Activated CD8-positive, alpha-beta memory T cell treated with anti-CD3 and anti-CD28 coated beads, Interleukin-2, amount 50 U/mL, for 24 hours (primary cell): ENCODE results near the gene CACNA1C.

ENCODE experiments used
- DNase-seq: peaks from one replicate; pipeline ENCODE4 v3.0.0-alpha.2; 2020; ENCODE audit errors: extremely low read depth

Gene CACNA1C

DNA sequence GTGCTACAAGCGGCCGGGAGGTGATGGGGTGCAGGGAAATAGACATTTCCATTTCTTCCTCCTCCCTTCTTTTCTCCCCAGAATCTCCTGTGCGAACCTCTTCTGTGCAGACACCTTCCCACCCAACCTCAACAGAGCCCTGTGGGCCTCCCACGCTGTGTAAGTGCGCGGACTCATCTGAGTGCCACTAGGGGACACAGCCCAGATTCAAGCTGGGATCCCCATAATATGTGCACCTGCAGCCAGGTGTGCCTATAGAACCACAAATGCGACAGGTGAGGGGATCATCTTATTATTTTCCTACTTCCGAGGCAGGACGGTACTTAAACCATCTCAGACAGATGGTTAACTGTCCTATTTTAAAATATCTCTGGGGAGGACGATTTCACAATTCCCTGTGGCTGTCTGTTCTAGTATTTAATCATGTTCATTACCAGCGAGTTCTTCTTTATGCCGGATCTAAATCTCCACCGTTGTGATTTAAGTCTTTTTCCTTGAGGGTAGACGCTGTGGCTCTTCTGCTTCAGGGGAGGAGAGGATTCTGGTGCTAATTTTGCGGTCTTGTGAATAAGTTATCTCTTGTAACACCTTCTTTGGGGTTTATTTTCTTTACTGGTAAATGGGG lies 17.2 kb upstream of the CACNA1C start:
- DNase-seq, result no peak

DNA sequence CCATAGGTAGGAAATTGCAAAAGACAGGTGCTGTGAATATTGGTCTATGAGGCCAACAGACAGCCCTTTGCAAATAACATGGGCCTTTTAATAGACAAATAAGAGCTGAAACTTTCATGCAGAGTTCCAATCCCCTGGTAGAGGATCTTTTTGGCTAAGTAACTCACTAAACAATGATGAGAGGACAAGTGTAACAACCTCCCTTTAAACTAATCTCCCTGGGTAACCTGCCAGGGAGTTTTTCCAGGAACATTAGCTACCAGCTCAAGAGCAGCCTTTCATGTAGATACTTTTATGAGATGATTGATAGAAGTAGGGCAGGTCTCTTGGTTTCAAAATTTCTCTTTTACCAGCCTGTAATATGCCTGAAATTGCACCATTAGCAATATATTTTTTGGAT lies 13.8 kb upstream of the CACNA1C start:
- no peak for DNase-seq

DNA sequence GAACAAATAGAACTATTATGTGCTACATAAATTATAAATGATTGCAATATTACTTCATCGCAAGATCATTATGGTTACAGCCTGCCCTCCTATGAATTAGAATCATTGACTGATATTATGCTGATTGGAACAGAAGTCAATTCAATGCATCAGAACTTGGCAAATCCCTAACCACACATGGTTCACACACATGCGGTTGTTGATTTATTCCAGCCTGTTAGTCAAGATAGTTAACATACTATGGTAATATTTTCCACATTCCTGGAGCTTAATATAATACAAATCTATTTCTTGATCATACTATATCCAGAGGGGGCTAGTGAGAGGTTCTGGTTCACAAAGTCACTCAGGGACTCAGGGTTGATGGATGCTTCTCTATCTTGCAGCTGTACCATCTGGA lies 9.7 kb upstream of the CACNA1C start:
- no peak for DNase-seq

DNA sequence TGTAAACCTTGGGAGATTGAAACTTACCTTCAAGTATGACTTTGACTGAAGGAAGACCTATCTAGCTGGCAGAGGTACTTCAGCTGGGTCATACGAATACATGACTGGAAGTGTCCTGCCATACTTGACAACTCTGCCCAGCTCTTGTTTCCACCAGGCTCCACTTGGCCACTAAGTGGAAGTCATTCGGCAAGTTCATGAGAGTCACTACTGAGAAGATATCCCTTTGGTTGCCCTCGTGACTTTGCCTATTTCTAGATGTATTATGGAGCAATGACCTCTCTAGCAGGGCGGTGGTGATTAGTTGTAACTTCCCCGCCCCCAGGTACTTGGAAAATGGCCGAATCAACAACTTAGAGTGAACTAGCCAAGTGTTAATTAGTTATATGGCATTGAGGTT lies 8.6 kb upstream of the CACNA1C start:
- DNase-seq, result no peak

DNA sequence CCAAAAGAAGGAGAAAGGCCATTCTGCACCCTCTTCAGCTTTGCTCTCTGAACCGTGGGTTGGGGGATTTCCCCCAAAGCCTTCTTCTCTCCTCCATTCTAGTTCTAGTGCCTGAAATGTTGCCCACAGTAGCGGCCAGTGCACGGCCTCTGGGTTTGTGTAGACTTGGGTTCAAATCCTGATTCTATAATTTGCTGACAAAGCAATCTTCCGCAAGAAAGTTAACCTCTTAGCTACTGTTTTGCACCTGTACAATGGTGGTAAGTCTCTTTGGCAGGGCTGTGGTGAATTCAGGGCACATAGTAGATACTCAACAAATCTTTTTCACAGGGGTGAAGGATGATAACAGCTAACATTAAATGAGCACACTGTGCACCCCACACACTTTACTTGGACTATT lies 5.8 kb upstream of the CACNA1C start:
- no peak for DNase-seq

DNA sequence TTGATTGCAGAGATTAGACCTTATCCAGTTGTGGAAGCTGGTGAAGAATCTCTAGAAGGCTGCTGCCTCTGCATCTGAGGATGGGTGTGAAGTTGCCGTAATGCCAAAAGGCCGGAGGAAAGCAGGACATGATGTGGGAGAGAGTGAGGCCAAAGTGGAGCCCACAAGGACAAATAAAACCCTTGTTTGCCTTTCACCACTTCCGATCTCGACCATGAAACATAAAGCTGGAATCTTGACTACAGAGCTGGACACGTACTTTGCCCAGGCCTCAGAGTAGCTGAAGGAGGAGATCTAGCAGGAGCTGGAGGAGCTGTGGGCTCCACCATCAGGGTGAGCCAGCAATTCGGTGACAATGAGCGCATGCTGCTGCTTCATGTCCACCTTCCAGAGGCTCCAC lies 5.0 kb upstream of the CACNA1C start:
- DNase-seq, result no peak

DNA sequence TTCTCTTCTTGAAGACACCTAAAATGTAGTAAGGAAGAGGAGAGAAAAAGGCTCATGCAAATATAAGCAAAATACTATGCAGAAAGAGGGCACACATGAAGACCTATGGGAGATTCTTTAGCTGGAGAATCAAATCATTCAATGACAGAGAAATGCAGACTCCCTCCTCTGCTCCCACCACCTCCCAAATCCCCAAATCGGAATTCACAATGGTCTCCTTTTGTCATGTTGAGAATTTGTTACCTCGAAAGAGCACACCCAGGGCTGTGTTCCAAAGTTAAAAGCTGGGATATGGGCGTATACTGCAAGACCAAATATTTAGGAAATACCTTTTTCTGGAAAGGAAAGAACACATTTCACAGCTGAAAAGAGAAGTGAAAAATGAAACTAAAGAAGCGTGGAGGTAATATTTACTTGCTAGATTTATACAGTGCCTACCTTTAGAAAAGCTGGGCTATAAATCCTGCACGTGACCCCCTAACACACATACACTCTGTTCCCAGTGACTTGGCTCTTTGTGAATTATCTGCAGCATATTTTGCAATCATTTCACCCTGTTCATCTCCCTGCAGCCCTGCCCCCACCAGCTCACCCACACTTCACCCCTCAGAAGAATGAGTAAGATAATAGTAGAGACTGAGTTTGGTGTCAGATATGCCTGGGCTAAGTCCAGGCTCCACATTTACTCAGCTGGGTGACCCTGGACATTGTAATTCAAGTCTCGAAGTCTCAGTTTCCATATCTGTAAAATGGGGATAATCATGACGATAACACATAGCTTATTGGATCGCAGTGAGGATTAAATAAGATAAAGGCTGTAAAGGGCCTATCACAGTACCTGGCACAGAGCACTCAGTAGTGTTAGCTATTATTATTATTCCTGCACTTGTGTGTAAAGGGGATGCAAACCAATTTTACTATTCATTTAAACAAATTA lies 2.9 kb upstream of the CACNA1C start:
- no peak for DNase-seq

DNA sequence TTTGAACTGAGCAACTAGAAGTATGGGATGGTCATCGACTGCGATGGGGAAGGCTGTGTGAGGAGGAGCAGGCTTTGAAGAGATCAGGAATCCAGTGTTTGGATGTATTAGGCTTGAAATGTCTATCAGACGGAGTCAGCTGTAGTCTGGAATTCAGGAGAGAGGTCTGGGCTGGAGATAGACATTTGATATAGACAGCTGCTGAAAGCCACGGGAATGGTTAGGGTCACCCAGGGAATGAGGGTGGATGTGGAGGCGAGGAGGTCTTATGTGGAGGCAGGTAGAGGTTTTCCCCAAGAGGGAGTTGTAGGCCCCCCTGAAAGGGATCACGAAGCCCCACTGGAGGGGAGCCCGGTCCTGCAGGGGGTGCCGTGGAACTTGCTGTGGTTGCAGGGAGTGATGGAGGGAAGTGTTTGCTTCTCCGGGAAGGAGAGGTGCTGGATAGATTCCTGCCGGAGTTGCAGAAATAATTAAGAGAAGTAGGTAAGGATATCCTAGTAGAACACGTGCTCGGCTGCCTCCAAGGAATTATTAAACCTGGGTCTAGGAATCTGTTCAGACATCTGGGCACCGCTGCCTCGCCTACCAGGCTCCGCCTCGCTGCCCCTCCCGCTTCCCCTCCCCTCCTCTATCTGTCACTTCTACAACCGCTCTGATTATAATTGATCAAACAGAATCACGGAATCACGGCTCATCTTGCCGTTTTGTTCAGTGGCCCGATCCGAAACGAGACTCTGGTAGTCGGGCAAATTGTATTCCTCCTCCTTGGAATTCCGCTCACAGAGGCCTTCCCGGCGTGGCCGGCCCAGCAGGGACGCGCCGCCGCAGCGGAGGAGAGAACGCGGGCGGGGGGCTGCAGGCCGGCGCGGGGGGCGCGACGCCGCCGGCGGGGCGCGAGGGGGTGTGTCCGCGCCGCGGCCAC lies 826 bp upstream of the CACNA1C start:
- no peak for DNase-seq

DNA sequence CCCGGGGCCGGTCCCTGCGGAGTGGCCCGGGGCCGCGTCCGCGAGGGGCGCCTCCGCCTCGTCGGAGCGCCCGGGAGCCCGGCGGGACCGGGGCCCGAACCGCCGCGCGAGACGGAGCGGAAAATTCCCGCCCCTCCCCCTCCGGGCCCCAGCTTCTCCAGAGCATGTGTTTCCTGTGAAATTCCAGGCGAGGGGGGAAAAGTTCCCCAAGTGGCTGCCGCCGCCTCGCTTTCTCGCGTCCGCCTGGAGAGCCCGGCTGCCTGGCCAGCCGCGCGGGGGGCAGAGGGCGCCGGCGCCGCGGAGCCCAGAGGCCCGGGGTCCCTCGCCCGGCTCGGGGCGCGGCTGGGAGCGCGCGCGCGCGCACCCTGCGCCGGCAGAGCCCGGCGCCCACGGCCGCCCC lies 904 bp downstream of the CACNA1C start:
- DNase-seq, result no peak

DNA sequence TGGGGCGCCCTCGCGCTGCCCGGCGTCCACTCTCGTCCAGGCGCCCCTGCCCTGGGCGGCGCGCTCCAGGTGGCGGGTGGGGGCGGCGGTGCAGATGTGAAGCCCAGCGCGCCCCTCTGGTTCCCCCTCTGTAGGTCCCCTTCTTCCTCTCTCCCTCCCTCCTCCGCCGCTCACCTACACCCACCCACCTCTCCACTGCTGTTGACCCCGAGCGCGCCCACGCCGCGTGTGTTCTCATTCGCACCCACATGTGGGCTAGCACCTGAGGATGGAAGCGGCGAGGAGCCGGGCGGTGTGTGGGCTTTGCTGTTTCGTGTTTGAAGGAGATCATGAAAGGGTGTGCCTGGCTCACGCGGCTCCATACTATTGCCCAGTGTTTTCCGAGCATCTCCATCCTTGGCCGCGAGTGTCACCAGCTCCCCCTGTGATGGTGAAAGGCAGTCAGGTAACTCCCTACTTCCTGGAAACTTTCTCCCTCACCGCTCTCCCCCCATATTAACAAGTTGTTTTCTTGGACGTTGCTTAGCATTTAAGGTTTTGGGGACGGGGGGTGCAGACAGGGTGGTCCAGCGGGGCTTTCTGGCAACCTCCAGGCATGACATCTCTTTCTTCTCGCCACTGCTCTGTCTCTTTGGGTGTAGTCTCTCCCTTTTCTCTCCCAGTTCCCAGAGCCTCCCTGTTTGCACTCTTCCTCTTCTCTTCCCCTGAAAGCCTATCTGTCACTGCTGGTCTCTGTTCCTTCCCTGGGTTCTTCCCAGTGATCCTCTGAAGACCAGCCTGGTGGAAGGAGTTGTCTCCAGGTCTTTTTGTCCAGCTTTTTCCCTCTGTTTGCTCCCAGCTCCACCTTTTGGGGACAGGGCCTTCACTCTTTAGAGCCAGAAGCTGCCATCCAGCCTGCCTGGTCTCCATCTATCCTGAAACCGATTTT lies 1.6 kb downstream of the CACNA1C start:
- DNase-seq, result no peak

DNA sequence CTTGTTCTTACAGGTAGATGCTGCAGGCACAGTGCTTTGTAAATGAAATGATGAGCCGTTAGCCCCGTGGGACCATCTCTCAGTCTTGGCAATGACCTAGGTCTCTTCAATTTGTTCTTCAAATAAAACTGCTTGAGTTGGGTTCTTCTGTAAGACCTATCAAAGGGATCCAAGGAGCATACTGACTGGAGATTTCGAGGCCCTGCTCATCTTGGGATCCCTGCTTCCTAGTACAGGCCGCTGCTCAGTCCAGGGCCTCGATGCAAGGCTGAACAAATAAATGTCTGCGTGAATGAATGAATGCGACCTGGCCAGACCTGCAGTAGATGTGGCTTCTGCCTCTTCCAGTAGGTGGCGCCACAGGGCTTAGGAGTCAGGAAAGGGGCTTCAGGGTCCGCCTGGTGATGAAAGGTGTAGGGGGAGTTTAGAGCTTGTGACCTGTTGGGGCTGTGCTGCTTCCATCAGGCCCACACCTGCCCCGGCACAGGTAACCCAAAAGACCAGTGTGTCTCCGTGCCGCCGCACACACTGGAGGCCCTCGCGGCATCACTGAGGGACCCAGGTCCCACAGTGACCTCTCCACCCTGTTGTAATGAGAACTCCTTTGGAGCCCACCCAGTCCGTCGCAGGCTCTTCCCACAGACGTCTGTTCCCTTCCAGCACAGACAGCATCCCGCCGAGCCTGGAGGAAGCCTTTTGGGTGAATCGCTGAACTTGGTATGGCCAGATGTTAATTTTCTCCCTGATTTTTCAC lies 4.4 kb downstream of the CACNA1C start:
- DNase-seq, result no peak

DNA sequence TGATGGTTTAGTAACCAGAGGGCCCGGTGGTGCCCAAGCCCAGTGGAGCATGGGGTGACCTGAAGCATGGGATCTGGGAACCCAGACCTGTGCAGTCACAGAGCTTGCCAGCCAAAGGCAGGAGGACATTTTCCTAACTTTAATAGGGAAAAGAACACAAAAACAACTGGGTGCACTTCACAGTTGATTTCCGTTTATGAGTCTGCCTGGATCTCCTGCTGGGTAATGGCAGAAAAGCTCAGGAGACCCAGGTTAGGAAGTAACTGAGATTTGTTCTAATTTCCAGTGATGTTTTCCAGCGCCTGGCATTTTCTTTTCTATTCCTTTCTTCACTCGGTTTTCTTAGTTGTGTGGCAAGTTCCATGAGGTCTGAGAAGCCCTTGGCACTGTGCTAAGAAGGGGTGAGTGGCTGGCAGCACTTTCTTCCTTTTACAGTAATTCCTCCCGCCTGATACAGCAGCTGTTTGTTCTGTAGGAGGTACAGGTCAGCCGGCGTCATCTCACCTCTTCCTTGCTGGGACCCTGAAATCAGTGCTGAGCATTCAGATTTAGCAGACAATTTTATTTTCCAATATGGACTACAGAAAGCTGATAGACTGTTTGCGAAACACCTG lies 5.1 kb downstream of the CACNA1C start:
- no peak for DNase-seq

DNA sequence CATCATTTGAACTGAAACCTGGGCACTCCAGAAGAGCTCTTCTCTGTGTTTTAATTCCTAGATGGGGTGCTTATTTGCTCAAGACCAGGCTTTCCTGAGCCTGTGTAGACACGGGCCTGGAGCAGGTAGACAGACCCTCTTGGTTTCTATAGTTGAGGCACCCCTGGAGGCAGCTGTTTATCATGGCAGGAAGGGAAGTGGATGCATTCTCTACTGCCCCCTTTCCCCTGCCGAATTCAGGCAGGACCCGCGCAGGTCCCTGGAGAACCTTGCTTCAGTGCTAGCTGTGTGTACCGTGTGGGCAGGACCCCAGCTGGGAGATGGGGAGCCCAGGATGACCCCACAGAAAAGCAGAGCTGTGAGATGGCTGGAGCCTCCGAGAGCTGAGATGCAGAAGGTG lies 6.0 kb downstream of the CACNA1C start:
- DNase-seq, result no peak

DNA sequence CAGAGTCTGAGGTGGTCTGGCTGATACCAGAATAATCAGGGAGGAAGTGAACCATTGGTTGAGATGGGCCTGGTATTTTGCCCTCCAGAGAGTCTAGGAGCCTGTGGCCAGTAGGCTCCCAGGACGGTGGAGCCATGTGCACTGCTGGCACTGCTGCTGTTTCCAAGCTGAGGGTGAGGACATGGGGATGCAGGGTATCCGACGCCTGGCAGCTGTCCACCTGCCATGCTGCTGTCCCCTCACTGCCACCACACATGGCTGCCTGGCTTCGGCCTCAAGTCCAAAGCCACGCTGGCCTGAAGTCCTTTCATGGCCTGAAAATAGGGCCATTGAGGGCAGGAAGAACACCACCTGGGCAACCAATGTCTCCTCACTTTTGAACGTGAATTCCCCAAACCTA lies 8.6 kb downstream of the CACNA1C start:
- DNase-seq, result no peak

DNA sequence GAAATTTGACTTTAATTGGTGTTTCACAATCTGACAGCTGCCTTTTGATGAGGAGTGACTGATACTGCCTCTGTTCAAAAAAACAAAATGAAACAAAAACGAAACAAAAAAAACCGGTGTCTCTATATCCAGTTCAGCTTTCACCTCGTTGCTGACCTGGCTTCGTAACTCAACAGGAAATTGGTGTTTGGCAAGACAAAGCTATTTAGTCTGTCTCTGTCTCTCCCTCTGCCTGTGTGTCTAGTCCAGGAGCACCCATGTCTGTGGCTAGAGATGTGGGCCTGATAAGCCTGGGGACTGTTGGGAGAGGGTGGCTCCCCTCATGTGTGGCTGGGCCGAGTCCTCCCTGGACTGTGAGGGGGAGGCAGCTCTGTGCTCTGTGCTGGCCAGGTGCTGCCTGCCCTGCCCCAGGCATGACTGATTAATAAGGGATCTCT lies 11.3 kb downstream of the CACNA1C start:
- no peak for DNase-seq

DNA sequence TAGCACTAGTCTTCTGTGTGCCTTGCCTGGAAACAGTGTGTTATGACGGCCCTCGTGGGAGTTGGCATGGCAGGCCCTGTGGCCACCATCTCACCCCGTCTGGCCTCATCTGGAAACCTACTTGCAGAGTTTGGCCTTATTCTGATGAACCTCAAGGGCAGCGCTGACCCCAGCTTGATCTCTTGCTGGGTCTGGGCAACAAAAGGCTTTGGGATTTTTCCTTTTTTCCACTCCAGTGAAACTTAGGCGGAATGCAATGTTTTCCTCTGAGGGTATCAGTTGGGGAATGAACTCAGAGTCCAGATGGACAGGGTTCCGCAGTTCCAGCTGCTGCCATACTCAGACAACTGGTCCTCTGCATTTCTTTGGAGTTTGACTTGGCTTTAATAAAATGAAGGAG lies 15.9 kb downstream of the CACNA1C start:
- no peak for DNase-seq

DNA sequence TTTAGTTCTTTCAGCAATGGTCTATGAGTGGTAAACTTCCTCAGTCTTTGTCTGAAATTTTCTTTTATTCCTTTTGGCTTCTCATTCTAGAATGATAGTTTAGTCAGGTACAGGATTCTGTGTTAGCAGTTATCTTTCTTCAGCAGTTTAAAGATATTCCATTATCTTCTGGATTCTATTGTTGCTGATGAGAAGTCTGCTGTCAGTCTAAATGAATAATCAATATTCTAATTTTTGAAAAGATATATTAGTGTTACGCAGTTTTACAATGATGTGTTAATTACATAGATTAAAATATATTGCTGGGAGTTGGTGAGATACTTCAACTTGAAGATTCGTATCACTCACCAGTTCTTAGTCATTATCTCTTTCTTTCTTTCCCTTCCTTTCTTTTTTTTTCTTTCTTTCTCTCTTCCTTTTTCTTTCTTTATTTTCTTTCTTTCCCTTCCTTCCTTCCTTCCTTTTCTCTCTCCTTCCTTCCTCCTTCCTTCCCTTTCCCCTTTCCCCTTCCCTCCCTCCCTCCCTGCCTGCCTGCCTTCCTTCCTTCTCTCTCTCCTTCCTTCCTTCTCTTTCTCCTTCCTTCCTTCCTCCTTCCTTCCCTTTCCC lies 17.8 kb downstream of the CACNA1C start:
- no peak for DNase-seq

DNA sequence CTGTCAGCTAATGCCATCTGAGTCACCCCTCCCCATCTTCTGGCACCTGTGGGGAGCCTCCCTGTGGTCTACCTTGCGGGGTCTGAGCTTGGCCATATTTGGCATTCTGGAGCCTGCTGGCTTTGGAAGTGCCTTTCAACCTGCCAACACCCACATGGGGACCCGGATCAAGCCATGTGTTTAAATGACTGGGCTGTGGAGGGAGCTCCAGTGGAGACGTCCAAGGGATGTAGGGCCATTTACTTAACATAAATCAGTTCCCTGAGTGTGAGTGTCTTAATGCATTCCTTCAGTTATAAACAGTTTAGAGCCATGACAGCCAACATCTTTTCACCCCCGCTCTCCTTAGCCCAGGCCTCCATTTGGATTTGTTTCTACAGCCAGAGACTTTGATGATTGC lies 22.0 kb downstream of the CACNA1C start:
- DNase-seq, result no peak

DNA sequence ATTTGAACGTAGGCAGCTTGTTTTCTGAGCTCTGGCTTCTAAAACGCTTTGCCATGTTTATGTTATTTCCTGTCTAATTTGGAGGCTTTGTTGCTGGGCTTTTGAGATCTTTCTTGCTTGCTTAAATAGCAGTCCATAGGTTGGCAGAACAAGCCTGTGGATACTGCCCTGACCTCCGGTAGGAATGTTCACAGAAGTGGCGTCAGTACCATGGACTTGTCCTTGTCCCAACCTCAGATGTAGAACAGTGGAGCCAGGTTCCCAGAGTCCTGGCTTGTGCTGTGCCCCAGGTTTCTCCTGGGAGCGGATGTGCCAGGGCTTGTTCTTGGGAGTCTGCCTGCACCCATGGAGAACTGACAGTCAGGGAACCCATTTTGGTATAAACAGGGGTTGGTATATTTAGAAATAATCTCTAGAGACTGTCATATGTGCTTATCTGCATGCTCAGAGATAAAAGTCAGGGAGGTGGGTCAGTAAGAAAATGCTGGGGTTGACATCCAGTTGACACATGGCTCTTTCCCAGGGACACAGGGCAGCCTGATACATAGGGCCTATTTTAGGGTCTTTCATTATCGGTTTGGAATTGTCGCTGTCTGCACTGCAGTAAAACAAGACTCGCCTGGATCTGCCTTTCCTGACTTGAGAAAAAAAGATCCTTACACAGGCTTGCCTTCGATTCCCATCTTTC lies 22.9 kb downstream of the CACNA1C start:
- DNase-seq, result no peak
